C4-2B (cell line): Measurements from ENCODE around the gene SLC29A1.

Experiments used
- H3K27ac ChIP-seq: fragments of 450-650 bp; 2 replicates; pipeline ENCODE4 v1.5.1; 2017
- ZFX ChIP-seq: fragments of 450-650 bp; IDR thresholded peaks from 2 replicates; pipeline ENCODE4 v1.6.1; 2017
- TF ChIP-seq, protein P1 (sequence below): fragments of 450-650 bp; conservative IDR thresholded peaks from 2 replicates; pipeline ENCODE4 v1.5.1; 2017; ENCODE audit warnings: mild to moderate bottlenecking

The SLC29A1 gene

DNA sequence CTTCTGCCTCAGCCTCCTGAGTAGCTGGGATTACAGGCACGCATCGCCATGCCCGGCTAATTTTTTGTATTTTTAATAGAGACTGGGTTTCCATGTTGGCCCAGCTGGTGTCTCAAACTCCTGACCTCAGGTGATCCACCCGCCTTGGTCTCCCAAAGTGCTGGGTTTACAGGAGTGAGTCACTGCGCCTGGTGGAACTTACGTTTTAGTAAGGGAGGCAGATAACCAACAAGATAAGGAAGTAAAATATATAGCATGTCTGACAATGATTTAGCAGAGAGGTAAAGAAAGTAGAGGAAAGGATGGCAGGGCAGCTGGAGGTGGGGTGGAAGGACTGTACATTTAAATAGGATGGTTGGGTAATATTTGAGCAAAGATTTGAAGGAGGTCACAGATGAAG is 19.4 kb upstream of the SLC29A1 start:
- no peak overlapping the region for H3K27ac ChIP-seq
- TF ChIP-seq, protein P1, sequence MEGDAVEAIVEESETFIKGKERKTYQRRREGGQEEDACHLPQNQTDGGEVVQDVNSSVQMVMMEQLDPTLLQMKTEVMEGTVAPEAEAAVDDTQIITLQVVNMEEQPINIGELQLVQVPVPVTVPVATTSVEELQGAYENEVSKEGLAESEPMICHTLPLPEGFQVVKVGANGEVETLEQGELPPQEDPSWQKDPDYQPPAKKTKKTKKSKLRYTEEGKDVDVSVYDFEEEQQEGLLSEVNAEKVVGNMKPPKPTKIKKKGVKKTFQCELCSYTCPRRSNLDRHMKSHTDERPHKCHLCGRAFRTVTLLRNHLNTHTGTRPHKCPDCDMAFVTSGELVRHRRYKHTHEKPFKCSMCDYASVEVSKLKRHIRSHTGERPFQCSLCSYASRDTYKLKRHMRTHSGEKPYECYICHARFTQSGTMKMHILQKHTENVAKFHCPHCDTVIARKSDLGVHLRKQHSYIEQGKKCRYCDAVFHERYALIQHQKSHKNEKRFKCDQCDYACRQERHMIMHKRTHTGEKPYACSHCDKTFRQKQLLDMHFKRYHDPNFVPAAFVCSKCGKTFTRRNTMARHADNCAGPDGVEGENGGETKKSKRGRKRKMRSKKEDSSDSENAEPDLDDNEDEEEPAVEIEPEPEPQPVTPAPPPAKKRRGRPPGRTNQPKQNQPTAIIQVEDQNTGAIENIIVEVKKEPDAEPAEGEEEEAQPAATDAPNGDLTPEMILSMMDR = no peak
- TF ChIP-seq ZFX = no peak

DNA sequence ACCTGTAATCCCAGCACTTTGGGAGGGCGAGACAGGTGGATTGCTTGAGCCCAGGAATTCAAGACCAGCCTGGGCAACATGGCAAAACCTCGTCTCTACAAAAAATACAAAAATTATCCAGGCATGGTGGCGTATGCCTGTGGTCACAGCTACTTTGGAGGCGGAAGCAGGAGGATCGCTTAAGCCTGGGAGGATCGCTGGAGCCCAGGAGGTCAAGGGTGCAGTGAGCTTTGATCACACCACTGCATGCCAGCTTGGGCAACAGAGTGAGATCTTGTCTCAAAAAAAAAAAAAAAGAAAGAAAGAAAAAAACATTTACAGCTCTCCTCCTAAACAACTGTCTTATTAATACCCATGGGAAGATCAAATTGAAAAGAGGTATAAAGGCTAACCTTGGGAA is 15.4 kb upstream of the SLC29A1 start:
- TF ChIP-seq, protein P1 = no peak
- TF ChIP-seq ZFX = no peak
- H3K27ac ChIP-seq = no peak overlapping the region

DNA sequence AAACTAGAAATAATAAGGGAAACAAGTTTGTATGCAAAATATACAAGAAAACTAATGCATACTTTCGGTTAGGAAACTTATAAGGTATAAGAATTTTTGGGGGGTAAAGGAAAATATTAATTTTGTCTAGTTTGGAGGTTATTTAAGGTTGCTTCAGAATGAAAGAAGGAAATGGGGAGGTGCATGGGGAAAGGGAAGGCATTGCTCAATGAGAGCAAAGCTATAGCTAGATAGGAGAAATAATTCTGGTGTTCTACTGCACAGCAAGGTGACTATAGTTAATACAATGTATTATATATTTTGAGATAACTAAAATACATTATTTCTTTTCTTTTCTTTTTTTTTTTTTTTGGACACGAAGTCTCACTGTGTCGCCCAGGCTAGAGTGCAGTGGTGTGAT is 12.1 kb upstream of the SLC29A1 start:
- no peak overlapping the region for H3K27ac ChIP-seq
- no peak for TF ChIP-seq ZFX
- TF ChIP-seq, protein P1 = no peak

DNA sequence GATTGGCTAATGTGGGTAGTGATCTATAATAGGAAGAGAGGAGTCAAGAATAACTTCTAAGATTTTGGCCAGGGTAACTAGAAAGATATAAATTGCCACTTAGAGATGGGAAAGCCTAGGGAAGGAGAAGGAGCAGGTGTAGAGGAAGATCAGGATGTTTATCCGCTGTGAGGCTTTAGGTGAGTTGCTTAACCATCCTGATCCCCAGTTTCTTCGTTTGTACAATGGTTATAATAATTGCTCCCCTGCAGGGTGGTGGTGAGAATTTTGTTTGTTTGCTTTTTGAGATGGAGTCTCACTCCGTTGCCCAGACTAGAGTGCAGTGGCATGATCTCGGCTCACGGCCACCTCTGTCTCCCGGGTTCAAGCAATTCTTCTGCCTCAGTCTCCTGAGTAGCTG is 9.1 kb upstream of the SLC29A1 start:
- no peak overlapping the region for H3K27ac ChIP-seq
- TF ChIP-seq, protein P1 = no peak
- TF ChIP-seq ZFX = no peak

DNA sequence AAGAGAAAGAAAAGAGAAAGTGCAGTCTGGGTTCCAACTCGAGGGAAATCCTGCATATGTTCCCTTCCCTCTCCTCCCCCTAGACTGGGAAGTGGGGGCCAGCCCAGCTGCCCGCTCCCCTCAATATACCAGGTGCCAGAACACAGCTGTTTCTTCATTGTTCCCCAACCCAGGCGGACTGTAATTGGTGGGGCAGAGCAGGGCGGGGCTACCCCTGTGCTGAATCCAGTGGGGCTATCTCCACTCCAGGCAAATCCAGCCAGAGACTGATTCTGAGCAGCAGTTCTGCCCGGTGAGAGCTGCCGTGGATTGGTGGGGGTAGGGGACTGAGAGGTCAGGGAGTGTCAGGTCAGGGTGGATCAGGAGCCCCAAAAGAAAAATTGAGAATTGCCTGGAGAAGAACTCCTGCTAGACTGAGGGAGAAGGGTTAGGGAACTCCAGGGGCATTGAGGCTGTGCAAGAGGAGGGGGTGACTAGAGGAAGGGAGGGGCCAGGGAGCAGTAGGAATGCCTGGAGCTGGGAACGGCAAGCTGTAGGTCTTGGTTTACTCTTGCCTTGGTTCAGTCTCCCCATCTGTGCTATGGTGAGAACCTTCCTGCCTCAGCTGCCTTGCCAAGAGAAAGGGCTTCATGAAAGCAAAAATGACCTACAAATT is 6.6 kb upstream of the SLC29A1 start, which contains the start of gene MYMX:
MYMX (plus strand) TSS at position 250 of the 655 bp plus-strand sequence. CDS start 546 bp downstream, outside the sequence.
- peak within 1 kb of the TSS; percentile 92 for H3K27ac ChIP-seq
- no peak for TF ChIP-seq ZFX
- TF ChIP-seq, protein P1 = no peak

DNA sequence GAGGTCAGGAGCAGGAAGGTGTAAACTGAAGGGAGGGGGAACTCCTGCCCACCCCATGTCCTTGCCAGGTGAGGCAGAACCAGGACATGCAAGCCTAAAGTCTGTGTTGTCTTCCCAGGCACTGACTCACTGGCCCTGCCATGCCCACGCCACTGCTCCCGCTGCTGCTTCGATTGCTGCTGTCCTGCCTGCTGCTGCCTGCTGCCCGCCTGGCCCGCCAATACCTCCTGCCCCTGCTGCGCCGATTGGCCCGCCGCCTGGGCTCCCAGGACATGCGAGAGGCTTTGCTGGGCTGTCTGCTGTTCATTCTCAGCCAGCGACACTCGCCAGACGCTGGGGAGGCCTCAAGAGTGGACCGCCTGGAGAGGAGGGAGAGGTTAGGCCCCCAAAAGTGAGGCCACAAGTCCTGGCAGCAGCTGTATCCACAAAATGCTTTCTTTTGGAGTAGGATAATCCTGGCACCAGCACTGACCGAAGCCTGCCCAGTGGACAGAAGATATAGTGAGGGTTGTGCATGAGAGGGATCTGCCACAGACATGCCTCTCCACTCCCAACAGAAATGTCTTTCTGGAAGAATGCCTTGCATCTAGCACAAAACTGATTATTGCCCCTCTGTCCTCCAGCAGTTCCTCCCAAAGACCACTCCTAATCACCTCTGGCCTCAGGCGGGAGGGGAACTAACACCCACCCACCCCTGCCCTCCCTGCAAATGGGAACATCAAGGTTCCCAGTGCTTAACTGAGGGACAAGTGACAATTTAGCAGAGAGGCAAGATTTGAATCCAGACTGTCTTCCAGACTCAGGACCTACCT is 5.9 kb upstream of the SLC29A1 start:
- TF ChIP-seq, protein P1 = no peak
- 0 out of 2 replicates have a peak, but pooled peaks have one; percentile 19 for TF ChIP-seq ZFX
- H3K27ac ChIP-seq = peak overlapping the region; percentile 92

DNA sequence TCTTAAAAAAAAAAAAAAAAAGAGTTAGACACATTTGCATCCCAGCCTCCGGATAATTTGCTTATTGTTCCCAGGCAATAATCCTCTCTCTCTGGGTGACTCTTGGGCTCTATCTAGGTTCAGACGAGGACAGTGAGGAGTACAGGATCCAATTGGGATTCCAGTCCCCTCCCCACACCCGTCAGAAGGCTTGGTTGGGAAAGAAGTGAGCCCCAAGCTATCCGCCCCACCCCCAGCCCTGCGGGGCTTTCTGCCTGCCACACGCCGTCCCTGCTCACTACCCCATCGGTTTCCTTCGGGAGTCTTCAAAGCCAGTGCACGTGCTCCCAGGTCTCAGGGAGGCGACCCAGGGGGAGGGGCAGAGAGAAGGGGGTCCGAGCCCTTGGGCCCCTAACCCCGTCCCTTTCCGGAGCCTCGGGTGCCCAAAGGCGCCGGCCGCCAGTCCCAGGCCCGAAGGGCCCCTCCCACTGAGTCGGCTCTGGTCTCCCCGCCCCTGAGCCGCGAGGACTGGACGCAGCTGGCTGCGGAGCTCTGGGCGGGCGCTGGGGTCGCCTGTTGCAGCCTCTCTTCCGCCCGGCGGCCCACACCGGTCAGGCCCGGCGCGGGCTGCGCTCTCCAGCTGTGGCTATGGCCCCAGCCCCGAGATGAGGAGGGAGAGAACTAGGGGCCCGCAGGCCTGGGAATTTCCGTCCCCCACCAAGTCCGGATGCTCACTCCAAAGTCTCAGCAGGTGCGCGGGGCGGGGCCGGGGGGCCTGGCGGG is 4.2 kb upstream of the SLC29A1 start:
- H3K27ac ChIP-seq = peak overlapping the region; percentile 92
- TF ChIP-seq, protein P1 = no peak
- no peak for TF ChIP-seq ZFX
